CD4-positive, alpha-beta T cell treated with Interleukin-4 for 1 hour (primary cell): ENCODE measurements around the gene MTHFR.

Experiments used
- DNase-seq, 2 donors: peaks; one replicate each; pipeline ENCODE4 v3.0.0-alpha.2; 2020 to 2022

Gene MTHFR

GRCh38 chr1:11752359-11753088 is 53.2 kb downstream of the MTHFR start:
- no peak for DNase-seq

GRCh38 chr1:11751087-11751486 is 54.7 kb downstream of the MTHFR start:
- no peak for DNase-seq

DNA sequence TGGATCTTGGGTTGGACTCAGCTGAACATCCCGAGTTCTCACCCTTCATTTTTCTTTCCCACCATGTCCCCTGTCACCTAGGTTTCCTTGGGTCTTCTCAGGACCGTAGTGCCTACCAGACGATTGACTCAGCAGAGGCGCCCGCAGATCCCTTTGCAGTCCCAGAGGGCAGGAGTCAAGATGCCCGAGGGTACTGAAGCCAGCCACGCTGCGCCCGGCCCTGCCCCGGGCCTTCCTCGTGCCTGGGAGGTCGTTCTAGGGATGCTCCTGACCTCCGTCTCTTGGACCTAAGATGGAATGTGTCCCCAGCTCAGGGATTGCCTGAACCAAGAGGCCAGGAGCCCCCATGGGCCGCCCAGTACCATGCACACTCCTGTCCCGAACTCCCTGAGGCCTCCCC is 55.8 kb downstream of the MTHFR start:
- no peak for DNase-seq

DNA sequence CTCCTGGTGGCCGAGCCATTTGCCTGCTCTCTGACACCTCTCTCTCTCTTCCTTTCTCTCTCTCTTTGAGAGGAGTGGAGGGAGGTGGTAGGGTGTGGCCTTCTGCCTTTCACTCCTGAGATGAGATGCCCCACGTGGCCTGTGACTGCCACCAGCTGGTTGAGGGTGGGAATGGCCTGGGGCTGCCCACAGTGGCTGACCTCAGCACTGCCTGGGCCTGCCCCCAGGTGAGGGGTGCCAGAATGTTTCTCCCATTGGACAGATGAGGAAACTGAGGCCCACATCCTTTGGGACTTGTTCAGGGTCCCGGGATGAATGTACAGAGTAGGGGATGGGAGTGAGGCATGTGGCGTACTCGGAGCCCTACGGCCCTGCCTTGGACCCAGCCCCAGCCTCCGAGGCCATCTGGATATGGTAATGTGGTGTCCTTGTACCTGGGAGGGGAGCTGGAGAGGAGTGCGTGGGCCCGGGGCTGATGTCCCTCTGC is 56.5 kb downstream of the MTHFR start:
- peak; percentile 29 to 70 for DNase-seq

DNA sequence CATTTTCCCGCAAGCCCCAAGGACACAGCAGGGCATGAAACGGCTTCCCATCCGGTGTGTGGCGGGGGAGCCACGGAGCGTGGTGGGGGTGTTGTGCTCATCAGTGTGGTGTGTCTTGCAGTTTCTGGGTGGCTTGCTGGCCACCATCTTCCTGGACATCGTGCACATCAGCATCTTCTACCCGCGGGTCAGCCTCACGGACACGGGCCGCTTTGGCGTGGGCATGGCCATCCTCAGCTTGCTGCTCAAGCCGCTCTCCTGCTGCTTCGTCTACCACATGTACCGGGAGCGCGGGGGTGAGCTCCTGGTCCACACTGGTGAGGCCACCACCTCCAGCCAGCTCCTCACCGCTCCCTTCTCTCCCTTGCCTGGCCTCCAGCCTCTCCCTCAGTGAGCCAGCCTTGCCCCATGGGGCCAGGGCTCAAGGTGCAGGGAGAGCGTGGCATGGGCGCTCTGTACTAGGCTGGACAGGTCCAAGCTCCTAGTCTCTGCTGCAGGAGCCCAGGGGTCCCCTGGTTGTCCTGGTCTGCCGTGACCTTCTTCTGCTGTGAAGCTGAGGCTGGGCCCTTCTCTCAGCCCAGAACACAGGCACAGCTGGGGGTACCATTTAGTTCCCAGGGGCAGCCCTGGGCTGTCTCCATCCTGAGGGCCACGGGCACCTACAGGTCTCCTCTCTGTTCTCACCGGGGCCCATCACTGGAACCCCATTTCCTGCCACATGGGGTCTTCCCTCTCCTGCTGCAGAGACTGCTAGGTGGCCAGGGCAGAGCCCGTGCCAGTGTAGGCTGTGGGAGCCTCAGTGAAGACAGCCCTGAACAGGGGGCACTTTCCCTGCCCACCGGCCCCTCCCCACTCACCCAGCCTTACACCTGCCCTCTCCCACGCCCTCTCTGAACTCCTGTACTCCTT is 57.2 kb downstream of the MTHFR start:
- no peak for DNase-seq

DNA sequence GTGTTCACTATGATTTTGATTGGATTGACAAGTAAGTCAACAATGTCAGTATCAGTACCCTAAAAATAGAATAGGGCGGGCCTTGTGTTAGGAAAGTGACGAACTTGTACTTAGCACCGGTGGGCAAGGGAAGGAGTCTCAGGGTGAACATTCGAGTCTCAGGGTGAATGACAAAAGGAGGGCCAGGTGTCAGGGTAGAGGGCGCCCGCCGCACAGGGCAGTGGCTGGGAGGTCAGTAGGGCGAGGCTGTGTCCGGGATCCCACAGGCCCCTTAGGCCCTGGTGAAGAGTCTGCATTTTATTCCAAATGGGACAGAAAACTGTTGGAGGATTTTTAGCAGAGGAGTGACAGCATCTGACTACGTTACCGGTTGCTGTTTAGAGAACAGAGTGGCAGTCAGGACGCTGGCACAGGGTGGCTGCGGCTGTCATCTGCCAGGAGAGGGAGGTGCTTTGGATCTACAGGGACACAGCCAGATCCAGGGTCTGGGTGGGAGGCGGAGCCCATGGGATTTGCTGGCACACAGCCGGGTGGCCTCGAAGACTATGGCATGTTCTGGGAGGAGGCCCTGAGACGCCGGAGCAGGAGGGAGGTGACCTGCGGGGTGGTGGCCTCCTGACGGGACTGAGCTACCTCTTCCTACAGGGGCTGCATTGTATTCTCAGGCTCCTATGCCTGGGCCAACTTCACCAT is 58.8 kb downstream of the MTHFR start:
- DNase-seq, result no peak

DNA sequence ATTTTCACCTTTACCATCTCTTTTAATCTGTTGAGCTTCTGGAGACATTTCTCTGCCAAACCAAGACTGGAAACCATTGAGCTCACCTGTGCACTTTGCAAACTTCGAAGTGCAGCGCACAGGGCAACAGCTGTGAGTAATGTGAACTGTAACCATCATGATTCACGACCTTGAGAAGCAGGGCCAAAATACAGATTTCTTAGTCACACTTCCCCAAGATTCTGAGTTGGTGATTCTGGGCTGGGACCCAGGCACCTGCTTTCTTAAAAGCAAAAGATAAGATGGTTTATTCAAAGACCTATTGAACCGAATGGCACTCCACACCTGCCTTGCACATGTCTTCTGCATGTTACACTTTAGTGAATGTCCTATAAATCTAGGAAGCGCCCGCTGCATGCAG is 59.7 kb downstream of the MTHFR start:
- DNase-seq, result no peak

GRCh38 chr1:11744287-11744686 is 61.5 kb downstream of the MTHFR start:
- DNase-seq, result no peak

DNA sequence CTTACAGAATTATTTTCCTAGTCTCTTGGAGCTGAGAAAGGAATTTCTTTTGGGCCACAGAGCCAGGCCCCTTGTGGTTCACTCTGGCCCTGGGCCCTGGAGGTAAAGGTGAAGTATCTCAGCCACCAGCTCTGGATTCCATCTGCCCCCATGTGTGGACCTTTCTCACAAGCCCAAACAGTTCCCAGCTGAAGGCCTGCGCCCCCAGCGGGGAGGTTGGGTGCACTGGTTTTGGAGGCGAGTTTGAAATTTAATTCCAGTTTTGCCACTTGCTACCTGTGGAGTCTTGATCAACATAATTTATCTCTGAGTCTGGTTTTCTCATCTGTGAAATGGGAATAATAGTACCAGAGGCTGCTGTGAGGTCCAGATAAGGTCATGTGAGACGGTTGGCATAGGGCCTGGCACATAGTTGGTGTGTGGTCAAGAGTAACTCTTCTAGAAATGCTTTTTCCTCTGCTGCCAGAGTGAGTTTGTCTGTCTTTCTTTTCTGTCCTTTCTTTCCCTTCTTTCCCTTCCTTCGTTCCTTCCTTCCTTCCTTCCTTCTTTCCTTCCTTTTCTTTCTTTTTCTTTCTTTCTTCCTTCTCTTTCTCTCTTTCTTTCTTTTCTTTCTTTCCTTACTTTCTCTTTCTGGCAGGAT is 63.7 kb downstream of the MTHFR start:
- DNase-seq, result no peak

- no peak for DNase-seq
Measured at GRCh38 chr1:11741482-11741881, 64.3 kb downstream of the MTHFR start.

DNA sequence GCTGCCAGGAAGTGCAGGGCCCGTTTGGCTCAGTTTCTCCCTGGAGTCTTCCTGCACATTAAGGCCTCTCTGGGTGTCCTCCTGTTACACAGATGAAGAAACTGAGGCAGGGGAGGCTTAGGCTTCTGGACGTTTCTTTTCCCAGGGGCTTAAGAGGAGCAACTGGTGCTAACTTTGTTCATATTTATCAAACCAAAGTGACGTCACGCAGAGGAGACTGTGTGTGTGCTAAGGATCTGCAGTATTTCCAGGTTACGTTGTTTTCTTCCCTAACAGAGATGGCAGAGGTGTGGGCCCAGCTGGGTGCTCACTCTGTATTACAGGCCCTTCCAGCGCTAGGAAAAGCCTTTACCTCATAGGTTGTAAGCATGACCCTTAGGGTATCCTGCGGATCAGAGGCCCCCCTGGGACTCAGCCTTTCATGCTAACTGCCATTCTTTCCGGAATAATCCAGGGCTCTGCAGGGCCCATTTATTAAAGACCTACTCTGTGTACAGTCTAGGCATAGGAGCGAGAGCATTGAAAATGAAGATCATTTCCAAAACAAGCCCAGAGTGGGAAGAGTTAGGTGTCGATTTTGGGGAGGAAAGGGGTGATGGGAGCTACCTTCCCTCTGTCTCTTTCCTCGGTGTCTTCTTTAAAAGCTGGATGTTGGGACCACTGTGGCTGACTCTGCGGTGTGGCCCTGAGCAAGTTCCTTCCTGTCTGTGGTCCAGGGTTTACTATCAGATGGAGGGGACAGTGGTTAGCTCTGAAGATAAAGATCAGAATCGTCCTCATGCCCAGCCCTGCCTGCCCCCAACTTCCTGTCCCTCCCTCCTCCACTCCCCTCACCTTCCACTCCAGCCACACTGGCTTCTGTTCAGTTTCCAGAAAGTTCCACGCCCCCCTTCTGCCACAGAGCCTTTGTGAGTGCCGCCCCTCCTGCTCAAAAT is 65.2 kb downstream of the MTHFR start:
- peak; percentile 45 to 59 for DNase-seq

GRCh38 chr1:11738783-11739182 is 67.0 kb downstream of the MTHFR start:
- DNase-seq, result no peak

- DNase-seq, result no peak
Measured at GRCh38 chr1:11738096-11738495, 67.7 kb downstream of the MTHFR start.

GRCh38 chr1:11736746-11737639 is 68.8 kb downstream of the MTHFR start:
- DNase-seq, result peak; percentile 46 to 60

DNA sequence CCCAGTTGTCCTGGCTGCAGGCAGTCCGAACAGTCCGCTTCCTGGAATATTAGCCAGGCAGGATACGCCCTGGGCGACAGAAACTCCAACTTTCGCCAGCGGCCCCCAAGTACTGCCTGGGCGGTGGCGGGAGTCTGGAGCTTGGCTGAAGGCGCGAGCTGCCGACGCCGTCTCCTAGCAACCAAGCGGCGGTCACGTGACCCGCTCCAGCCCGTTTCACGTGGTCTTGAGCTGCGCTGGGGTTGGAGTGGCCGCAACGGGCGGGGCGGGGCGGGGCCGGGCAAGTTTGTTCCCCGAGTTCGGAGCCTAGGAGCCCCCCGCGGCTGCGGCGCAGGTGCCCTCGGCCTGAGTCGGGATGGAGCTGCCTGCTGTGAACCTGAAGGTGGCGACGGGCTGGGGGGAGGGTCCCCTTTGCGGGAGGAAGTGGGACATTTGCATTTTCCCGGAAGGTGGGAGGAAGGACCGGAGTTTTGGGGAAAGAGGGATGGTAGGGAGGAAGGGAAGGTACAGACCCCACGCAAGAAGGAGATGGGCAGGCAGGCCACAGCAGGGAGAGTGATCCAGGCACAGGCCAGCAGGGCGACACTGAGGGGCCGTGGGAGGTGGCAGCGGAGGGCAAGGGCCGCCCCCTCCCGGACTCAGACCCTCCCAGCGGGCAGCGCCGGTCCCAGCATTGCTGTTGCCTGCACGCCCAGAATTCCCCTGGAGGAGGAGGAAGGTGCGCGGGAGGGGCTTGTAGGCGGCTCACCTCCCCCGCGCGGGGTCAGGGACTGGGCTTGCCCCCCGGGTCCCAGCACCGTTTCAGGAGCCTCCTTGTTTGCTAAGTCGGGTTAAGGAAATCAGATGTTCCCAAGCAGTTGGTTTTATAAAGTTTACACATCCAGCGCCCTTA is 69.7 kb downstream of the MTHFR start, which contains the start of gene AGTRAP:
AGTRAP (plus strand) TSS at position 283 of the 892 bp plus-strand sequence; CDS start at position 356, 73 bp downstream.
- peak; percentile 88 to 92 for DNase-seq
